A549 (cell line): ENCODE measurements around the gene APOBEC4. TPM values are rescaled to one million over a fixed set of nuclear protein-coding genes. Genes with fewer than 3 reads are reported as not detected.

Experiments used
- ATAC-seq, 2 experiments: fragments of 200-7000 bp in 1 of 2; fragments of >200 bp in 1 of 2; cut with Nextera tagmentation in 1 of 2; cut with Tn5 transposase in 1 of 2; 3 replicates each; pipeline versions ENCODE4 v1.8.0 to v1.9.1; 2018 to 2020; ENCODE audit warnings: mild to moderate bottlenecking in 1 of 2, moderate library complexity in 1 of 2
- CTCF ChIA-PET: fragments of 300-600 bp; sonication (Branson Sonifier 250); formaldehyde crosslinking; extraction: SDS; loops from one replicate; lab custom pipeline; 2021; ENCODE audit warnings: antibody characterized with exemption, inconsistent platforms; lab: Yijun Ruan, JAX
- POLR2A ChIA-PET: fragments of 350-600 bp; formaldehyde crosslinking; extraction: SDS; loops from one replicate; lab custom pipeline; 2021; ENCODE audit warnings: antibody characterized with exemption, inconsistent platforms; lab: Yijun Ruan, JAX
- DNase-seq, 2 experiments: peaks; one replicate each; pipeline versions ENCODE4 v3.0.0 to v3.0.0-alpha.2; 2011 to 2016; ENCODE audit warnings: low read depth in 1 of 2, low spot score in 1 of 2
- FAIRE-seq: peaks from 2 replicates; lab custom pipeline; 2011; peaks lifted over from hg19 to GRCh38; lab: Jason Lieb, UNC
- H3K27ac ChIP-seq, 2 experiments: fragments of >200 bp; sonication (Bioruptor Twin); formaldehyde crosslinking; 3 replicates each; pipeline ENCODE4 v1.5.1; 2016 to 2017
- H3K4me1 ChIP-seq: fragments of >200 bp; sonication (Bioruptor Twin); formaldehyde crosslinking; 3 replicates; pipeline ENCODE4 v1.6.1; 2016
- H3K4me2 ChIP-seq: fragments of >200 bp; sonication (Bioruptor Twin); formaldehyde crosslinking; 3 replicates; pipeline ENCODE4 v1.6.1; 2016
- H3K4me3 ChIP-seq: fragments of >200 bp; sonication (Bioruptor Twin); formaldehyde crosslinking; 3 replicates; pipeline ENCODE4 v1.5.1; 2016
- H3K9me3 ChIP-seq: fragments of >200 bp; sonication (Bioruptor Twin); formaldehyde crosslinking; 3 replicates; pipeline ENCODE4 v1.6.1; 2016
- CBX2 ChIP-seq: fragments of 200-600 bp; sonication (generic); IDR thresholded peaks from 2 replicates; pipeline ENCODE4 v1.6.1; 2016; ENCODE audit warnings: low read depth, mild to moderate bottlenecking, borderline replicate concordance
- CBX8 ChIP-seq: fragments of 200-600 bp; sonication (generic); IDR thresholded peaks from 2 replicates; pipeline ENCODE4 v1.6.1; 2016
- EP300 ChIP-seq, 2 experiments: fragments of >200 bp; sonication (Bioruptor Twin); formaldehyde crosslinking; IDR thresholded peaks; 2 replicates in 1 of 2; 3 replicates in 1 of 2; pipeline ENCODE4 v1.6.1; 2016 to 2017
- FOXS1 ChIP-seq: fragments of 250-450 bp; sonication (Bioruptor Pico); IDR thresholded peaks from 2 replicates; pipeline ENCODE4 v1.5.0; 2020; ENCODE audit warnings: mild to moderate bottlenecking, moderate library complexity
- HDAC2 ChIP-seq: fragments of 200-600 bp; sonication (generic); IDR thresholded peaks from 2 replicates; pipeline ENCODE4 v1.6.1; 2016
- HEYL ChIP-seq: fragments of 250-450 bp; sonication (Bioruptor Pico); IDR thresholded peaks from 2 replicates; pipeline ENCODE4 v1.8.0; 2021; ENCODE audit warnings: mild to moderate bottlenecking, moderate library complexity
- HOXA7 ChIP-seq: fragments of 250-450 bp; sonication (Bioruptor Pico); IDR thresholded peaks from 2 replicates; pipeline ENCODE4 v1.5.0; 2020; ENCODE audit warnings: mild to moderate bottlenecking, moderate library complexity
- HOXB5 ChIP-seq: fragments of 250-450 bp; sonication (Bioruptor Pico); IDR thresholded peaks from 2 replicates; pipeline ENCODE4 v1.5.0; 2020; ENCODE audit warnings: mild to moderate bottlenecking, moderate library complexity
- KDM5A ChIP-seq: fragments of 200-600 bp; sonication (generic); IDR thresholded peaks from 2 replicates; pipeline ENCODE4 v1.6.1; 2016; ENCODE audit warnings: antibody characterized with exemption, mild to moderate bottlenecking
- MAFK ChIP-seq: fragments of 450-650 bp; IDR thresholded peaks from 2 replicates; pipeline ENCODE4 v1.6.1; 2014; ENCODE audit not compliant: partially characterized antibody
- MAZ ChIP-seq: fragments of 150-350 bp; IDR thresholded peaks from 2 replicates; pipeline ENCODE4 v1.6.1; 2014; ENCODE audit warnings: antibody characterized with exemption, low read depth, low read length, borderline replicate concordance
- NFE2L2 ChIP-seq: fragments of 150-350 bp; conservative IDR thresholded peaks from 2 replicates; pipeline ENCODE4 v1.6.1; 2014; ENCODE audit warnings: low read length
- POLR2A ChIP-seq: IDR thresholded peaks from 2 replicates; pipeline ENCODE4 v1.6.1; 2012; ENCODE audit warnings: mild to moderate bottlenecking, low read length
- RCOR1 ChIP-seq: fragments of 150-350 bp; IDR thresholded peaks from 2 replicates; pipeline ENCODE4 v1.6.1; 2014; ENCODE audit warnings: antibody characterized with exemption, low read length, low read depth
- RFX5 ChIP-seq: fragments of 450-650 bp; IDR thresholded peaks from 2 replicates; pipeline ENCODE4 v1.7.1; 2014; ENCODE audit warnings: antibody characterized with exemption, mild to moderate bottlenecking, moderate library complexity
- RNF2 ChIP-seq: fragments of 200-600 bp; sonication (generic); IDR thresholded peaks from 2 replicates; pipeline ENCODE4 v1.6.1; 2016; ENCODE audit warnings: low read depth, mild to moderate bottlenecking, antibody characterized with exemption, moderate library complexity, borderline replicate concordance
- SMC3 ChIP-seq: fragments of >200 bp; sonication (Bioruptor Twin); formaldehyde crosslinking; IDR thresholded peaks from 3 replicates; pipeline ENCODE4 v1.6.1; 2018; ENCODE audit warnings: inconsistent platforms
- SREBF2 ChIP-seq: fragments of 450-650 bp; IDR thresholded peaks from 2 replicates; pipeline ENCODE4 v1.6.1; 2014; ENCODE audit warnings: mild to moderate bottlenecking, moderate library complexity
- TFCP2L1 ChIP-seq: fragments of 250-450 bp; sonication (Bioruptor Pico); IDR thresholded peaks from 2 replicates; pipeline ENCODE4 v1.5.0; 2021; ENCODE audit warnings: mild to moderate bottlenecking
- TP53 ChIP-seq: fragments of 250-450 bp; sonication (Bioruptor Pico); IDR thresholded peaks from 2 replicates; pipeline ENCODE4 v1.5.0; 2021; ENCODE audit warnings: mild to moderate bottlenecking, moderate library complexity
- WGBS: methylation state at CpG from one replicate; pipeline ENCODE4 v1.1.6; 2017; ENCODE audit errors: missing lambda C conversion rate; 5-methylcytosine and 5-hydroxymethylcytosine counted together
- polyA plus RNA-seq, 4 experiments: library from polyadenylated mRNA; depleted of rRNA in 3 of 4; stranded (reverse); fragments of >200 nt; fragmentation: RNase III in 1 of 4; extraction: RNeasy Plus Mini Kit Qiagen cat#74134 plus additional on column Dnase treatment in 1 of 4; gene quantifications; 2 replicates in 3 of 4; 3 replicates in 1 of 4; pipeline ENCODE4 v1.2.3, GENCODE V29; 2011 to 2017
- TF ChIP-seq, protein P1 (sequence below): fragments of 200-600 bp; sonication (generic); IDR thresholded peaks from 2 replicates; pipeline ENCODE4 v1.6.1; 2016; ENCODE audit warnings: antibody characterized with exemption, mild to moderate bottlenecking, moderate library complexity
- TF ChIP-seq, protein P2 (sequence below): IDR thresholded peaks from 2 replicates; pipeline ENCODE4 v1.6.1; 2012
- TF ChIP-seq, protein P3 (sequence below): IDR thresholded peaks from 2 replicates; pipeline ENCODE4 v1.6.1; 2012
- TF ChIP-seq, protein P4 (sequence below): fragments of 150-350 bp; IDR thresholded peaks from 2 replicates; pipeline ENCODE4 v1.6.1; 2014; ENCODE audit warnings: low read depth, mild to moderate bottlenecking, low read length
- TF ChIP-seq, protein P5 (sequence below): fragments of 250-450 bp; sonication (Bioruptor Pico); IDR thresholded peaks from 2 replicates; pipeline ENCODE4 v1.5.0; 2020; ENCODE audit warnings: low read depth, mild to moderate bottlenecking, moderate library complexity

APOBEC4 gene
- polyA plus RNA-seq, 2 of the 4 experiments (the other 2 are of a cell fraction) = not detected

DNA sequence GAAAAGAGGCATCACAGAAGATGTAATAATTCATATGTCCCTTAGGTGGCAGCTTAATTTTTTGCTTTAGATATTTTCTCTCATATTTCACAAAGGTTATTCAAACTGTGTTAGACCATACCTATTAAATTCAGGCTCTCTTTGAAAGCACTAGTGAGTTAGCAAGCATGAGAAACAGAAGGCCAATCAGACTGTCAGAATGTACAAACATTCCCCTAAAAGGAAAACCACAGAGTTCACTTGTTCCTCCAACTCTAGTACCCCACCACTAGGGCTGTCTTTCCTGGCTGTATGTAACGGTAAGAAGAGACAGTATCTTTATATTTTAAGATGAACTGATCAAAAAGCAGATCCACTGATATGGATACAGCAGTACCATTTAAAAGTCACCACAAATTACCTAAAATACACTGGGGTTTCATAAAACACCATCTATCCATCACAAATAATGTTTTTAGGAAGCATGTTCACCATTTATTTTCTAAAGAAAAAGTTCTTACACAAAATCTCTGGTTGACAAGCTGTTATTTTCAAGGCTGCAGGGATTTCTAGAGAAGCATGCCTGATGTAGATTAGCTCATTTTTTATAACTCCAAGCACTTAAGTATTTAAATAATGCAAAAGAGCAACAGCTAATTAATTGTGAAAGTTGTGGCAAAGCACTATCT, 19.3 kb downstream of the APOBEC4 start (continued):
- TF ChIP-seq, protein P1, sequence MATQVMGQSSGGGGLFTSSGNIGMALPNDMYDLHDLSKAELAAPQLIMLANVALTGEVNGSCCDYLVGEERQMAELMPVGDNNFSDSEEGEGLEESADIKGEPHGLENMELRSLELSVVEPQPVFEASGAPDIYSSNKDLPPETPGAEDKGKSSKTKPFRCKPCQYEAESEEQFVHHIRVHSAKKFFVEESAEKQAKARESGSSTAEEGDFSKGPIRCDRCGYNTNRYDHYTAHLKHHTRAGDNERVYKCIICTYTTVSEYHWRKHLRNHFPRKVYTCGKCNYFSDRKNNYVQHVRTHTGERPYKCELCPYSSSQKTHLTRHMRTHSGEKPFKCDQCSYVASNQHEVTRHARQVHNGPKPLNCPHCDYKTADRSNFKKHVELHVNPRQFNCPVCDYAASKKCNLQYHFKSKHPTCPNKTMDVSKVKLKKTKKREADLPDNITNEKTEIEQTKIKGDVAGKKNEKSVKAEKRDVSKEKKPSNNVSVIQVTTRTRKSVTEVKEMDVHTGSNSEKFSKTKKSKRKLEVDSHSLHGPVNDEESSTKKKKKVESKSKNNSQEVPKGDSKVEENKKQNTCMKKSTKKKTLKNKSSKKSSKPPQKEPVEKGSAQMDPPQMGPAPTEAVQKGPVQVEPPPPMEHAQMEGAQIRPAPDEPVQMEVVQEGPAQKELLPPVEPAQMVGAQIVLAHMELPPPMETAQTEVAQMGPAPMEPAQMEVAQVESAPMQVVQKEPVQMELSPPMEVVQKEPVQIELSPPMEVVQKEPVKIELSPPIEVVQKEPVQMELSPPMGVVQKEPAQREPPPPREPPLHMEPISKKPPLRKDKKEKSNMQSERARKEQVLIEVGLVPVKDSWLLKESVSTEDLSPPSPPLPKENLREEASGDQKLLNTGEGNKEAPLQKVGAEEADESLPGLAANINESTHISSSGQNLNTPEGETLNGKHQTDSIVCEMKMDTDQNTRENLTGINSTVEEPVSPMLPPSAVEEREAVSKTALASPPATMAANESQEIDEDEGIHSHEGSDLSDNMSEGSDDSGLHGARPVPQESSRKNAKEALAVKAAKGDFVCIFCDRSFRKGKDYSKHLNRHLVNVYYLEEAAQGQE = 0 out of 2 replicates have a peak, but pooled peaks have one; percentile 24
- TF ChIP-seq POLR2A (no peak), KDM5A (no peak), MAFK (no peak), SMC3 (peak; percentile 35; the same call in 1 of the 3 replicates)
- TF ChIP-seq, protein P2, sequence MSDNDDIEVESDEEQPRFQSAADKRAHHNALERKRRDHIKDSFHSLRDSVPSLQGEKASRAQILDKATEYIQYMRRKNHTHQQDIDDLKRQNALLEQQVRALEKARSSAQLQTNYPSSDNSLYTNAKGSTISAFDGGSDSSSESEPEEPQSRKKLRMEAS = no peak

DNA sequence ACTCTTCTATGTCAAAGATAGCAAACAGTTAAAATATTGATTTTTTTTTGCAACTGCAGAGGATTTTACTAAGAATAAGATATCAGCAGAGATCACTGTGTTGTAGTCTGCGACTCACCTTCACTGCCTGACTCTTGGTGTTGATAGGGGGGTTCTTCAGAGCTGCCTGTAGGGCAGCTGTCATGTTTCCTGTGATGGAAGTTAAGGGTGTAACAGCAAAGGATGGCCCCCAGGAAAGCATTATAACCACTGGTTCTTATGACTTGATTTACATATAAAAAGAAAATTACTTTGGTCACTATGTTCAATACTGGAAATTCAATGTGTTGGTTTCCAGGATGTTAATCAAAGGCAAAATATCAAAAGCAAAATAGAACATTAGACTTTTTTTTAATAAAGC, 20.2 kb downstream of the APOBEC4 start:
- H3K4me2 ChIP-seq = peak overlapping the region; percentile 87
- no peak for DNase-seq
- H3K4me1 ChIP-seq = peaks cover 30% of the 10 kb centered on the region
- H3K4me3 ChIP-seq = peak overlapping the region; percentile 96
- ChIA-PET POLR2A (no interaction called here), CTCF (interaction anchor here (0.7 to 4.0 kb wide), 6 partner anchors 10 to 164 kb away, joined by 3 to 21 read pairs (median 3); no protein-coding TSS in a partner anchor)
- WGBS = 35% methylated on average over 1 of the region's 1 CpG
- TF ChIP-seq RNF2 (no peak), CBX2 (no peak), SMC3 (no peak), CBX8 (no peak), SREBF2 (no peak), RFX5 (no peak), HOXA7 (CRISPR knock-in tag) (no peak), NFE2L2 (no peak), HDAC2 (no peak), EP300 (IDR thresholded peaks at IDR 0.05) (no peak), RCOR1 (no peak), TP53 (CRISPR knock-in tag) (no peak), MAZ (no peak), HEYL (CRISPR knock-in tag) (no peak), TFCP2L1 (no peak), FOXS1 (no peak), HOXB5 (CRISPR knock-in tag) (no peak)
- TF ChIP-seq, protein P3, sequence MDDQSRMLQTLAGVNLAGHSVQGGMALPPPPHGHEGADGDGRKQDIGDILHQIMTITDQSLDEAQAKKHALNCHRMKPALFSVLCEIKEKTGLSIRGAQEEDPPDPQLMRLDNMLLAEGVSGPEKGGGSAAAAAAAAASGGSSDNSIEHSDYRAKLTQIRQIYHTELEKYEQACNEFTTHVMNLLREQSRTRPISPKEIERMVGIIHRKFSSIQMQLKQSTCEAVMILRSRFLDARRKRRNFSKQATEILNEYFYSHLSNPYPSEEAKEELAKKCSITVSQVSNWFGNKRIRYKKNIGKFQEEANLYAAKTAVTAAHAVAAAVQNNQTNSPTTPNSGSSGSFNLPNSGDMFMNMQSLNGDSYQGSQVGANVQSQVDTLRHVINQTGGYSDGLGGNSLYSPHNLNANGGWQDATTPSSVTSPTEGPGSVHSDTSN = no peak
- TF ChIP-seq, protein P4, sequence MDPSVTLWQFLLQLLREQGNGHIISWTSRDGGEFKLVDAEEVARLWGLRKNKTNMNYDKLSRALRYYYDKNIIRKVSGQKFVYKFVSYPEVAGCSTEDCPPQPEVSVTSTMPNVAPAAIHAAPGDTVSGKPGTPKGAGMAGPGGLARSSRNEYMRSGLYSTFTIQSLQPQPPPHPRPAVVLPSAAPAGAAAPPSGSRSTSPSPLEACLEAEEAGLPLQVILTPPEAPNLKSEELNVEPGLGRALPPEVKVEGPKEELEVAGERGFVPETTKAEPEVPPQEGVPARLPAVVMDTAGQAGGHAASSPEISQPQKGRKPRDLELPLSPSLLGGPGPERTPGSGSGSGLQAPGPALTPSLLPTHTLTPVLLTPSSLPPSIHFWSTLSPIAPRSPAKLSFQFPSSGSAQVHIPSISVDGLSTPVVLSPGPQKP = no peak
- TF ChIP-seq, protein P5, sequence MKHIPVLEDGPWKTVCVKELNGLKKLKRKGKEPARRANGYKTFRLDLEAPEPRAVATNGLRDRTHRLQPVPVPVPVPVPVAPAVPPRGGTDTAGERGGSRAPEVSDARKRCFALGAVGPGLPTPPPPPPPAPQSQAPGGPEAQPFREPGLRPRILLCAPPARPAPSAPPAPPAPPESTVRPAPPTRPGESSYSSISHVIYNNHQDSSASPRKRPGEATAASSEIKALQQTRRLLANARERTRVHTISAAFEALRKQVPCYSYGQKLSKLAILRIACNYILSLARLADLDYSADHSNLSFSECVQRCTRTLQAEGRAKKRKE (CRISPR knock-in tag) = no peak
- H3K9me3 ChIP-seq = no peaks in the 10 kb centered on the region
- ATAC-seq = no peak
- FAIRE-seq = no peak
- H3K27ac ChIP-seq = peak overlapping the region; percentile 9 to 58; a peak in 4 of 6 replicates
